AML-193 (cell line): Measurements from ENCODE around the gene OR10T2.
"Not testable (repeated sequence)": the region's sequence is repeated elsewhere in the genome, so short reads cannot be mapped to it uniquely, and the experiment has no call there.

Experiments used
- DNase-seq, 2 experiments: peaks; one replicate each; lab custom pipeline; 2025; lab: John Stamatoyannopoulos, UW

Gene OR10T2

GRCh38 chr1:158355773-158356285, 43.4 kb downstream of the OR10T2 start:
- no peak for DNase-seq

GRCh38 chr1:158354255-158354654, 45.0 kb downstream of the OR10T2 start:
- no peak for DNase-seq

GRCh38 chr1:158353303-158354075, 45.8 kb downstream of the OR10T2 start, which contains the start of gene CD1E:
Gene CD1E (plus strand): TSS chr1:158353894. CDS start chr1:158353989, 95 bp downstream.
- DNase-seq, result no peak

GRCh38 chr1:158348946-158349345, 50.3 kb downstream of the OR10T2 start:
- DNase-seq, result not testable (repeated sequence)
